ENCODE results near the gene FAHD2A.
"Not testable (repeated sequence)": the region's sequence is repeated elsewhere in the genome, so short reads cannot be mapped to it uniquely, and the experiment has no call there.

The FAHD2A gene

DNA sequence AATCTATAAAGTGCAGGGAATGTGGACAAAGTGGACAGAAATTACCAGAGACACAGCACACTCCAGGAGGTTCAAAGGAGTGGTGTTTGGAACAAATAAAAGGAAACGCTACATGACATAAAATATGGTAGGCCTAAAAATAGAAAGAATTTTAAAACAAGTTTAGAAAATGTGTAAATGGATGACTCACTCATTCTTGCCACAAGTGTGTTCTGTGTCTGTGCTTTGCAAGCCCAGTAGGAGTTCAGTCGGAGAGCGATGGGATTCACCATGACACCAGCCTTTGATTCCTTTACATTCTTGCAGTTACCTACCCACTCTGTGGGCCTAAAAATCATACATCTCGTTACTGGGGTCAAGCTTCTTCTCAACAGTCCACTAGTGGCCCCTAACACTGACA lies 30.9 kb downstream of the FAHD2A start:
- DNase-seq (ENCODE audit: low read depth in 1 of 2, low spot score in 1 of 2) = not testable (repeated sequence)

DNA sequence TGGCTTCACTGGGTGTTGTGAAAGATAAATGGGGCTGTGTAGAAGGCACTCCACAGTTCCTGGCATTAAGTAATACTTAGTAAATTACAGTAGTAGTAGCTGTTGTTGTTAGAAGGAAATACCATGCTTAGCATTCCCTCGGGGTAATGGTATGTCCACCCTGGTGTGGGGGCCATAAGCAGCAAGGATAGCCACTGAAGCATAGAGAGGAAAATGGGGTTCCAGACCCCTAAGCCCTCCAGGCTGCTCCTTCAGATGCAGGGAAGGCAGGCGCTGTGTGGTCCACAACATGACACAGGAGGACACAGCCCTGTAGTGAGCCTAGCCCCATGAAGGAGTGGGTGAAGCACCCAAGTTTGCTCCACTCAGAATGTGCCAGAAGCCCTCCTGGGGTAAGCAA lies 31.5 kb downstream of the FAHD2A start:
- not testable (repeated sequence) for DNase-seq (ENCODE audit: low read depth in 1 of 2, low spot score in 1 of 2)

DNA sequence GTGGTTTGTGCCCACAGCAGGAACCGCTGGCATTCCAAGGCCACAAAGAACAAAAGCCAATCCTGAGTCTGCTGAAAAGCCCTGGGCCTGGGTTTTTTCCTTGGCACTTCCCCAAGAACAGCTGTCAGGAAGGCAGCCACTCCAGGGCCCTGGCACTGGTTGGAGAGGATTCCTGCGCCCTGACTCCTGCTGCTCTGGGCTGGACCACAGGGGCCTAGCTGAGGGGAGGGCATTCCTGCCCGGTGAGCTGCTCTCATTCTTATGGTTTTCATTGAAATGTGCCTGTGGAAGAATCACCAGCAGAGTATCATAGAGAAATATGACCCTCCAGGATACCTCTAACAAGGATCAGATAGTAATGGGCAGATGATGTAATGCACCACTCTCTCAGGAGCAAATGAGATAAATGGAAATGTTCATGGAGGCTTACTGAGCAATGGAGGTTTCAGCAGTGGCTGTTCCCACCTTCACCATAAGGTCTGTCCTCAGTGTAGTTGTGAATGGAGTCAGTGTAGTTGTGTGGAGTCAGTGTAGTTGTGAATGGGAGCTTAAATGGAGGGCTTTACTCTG lies 32.1 kb downstream of the FAHD2A start:
- not testable (repeated sequence) for DNase-seq (ENCODE audit: low read depth in 1 of 2, low spot score in 1 of 2)

DNA sequence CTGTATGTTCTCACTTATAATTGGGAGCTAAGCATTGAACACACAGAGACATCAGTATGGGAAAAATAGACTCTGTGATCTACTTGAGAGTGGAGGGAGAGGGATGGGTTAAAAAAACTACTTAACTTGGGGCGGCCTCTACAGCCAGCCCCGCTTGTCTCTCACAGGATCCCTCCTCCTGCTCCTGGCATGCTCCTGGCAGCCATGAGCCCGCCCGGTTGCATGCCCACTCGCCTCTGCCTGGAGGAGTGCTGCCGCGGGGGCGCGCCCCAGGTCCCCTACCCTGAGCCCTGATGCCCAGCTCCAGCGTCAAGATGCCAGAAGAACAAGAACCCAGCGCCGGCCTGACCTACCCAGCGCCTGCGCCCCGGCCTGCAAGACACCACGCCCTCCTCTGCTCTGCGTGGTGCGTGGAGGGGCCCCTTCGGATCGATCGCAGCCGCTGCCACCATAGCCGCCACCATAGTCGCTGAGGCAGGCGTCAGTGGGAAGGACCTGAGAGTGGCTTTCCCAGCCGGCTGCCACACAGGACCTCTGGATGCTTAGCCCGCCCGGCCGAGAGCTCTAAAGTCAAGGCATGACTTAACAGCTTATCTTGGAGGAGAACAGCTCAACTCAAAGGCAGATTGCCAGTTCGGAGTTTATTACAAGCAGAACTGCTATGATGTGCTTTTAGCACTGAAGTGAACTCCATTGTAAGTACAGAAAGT lies 32.8 kb downstream of the FAHD2A start:
- DNase-seq (ENCODE audit: low read depth in 1 of 2, low spot score in 1 of 2) = not testable (repeated sequence)

- DNase-seq (ENCODE audit: low read depth in 1 of 2, low spot score in 1 of 2) = not testable (repeated sequence)
Measured at GRCh38 chr2:95435872-95436209, 33.3 kb downstream of the FAHD2A start.

DNA sequence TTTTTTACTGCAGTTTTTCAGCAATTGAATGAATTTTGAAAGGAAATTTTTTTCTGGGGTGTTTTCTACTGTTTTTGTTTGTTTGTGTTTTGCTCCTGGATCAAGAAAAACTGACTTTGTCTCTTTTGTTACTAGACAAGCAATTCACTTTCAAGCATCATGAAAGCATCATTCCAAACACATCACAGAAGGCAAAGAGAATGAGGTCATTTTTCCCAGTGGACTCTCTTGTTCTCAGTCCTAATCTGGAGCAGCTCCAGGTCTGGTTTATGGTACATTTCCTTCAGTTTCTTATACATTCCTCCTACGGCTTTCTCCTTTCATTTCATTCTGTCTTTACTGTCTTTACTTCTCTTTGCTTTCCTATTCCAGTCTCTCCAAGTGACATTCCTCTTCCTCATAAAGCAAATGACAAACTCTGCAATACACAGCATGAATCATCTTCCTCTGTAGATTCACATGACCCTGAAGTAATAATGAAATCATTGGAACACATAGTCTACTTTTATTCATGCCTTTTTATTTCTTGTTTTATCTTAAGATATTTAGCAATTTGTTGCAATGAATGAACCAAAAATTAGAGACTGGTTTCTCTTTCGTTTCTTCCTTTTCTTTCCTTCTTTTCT lies 40.1 kb downstream of the FAHD2A start:
- DNase-seq (ENCODE audit: low read depth in 1 of 2, low spot score in 1 of 2) = not testable (repeated sequence)

GRCh38 chr2:95445317-95445716 lies 42.8 kb downstream of the FAHD2A start:
- not testable (repeated sequence) for DNase-seq (ENCODE audit: low read depth in 1 of 2, low spot score in 1 of 2)

GRCh38 chr2:95463292-95463691 lies 60.8 kb downstream of the FAHD2A start:
- DNase-seq (ENCODE audit: low read depth in 1 of 2, low spot score in 1 of 2) = not testable (repeated sequence)

Measured in activated T-helper 1 cell treated with anti-CD3 and anti-CD28 coated beads, Interleukin-2, amount 50 U/mL, for 16 hours (primary cell).